ENCODE measurements around the gene MYLK2.

GRCh38 chr20:31871618-31871954 lies 52.4 kb downstream of the MYLK2 start:
- TF ChIP-seq E2F4 (IDR thresholded peaks at IDR 0.05; ENCODE audit: low read depth, low read length), result no peak
- TF ChIP-seq MEF2B (IDR thresholded peaks at IDR 0.05; ENCODE audit: partially characterized antibody, poor library complexity, severe bottlenecking), result no peak
- TF ChIP-seq JUNB (IDR thresholded peaks at IDR 0.05), result no peak
- no peak for TF ChIP-seq CTCF (IDR thresholded peaks at IDR 0.05 in 2 of 3, conservative IDR thresholded peaks at IDR 0.05 in 1 of 3; ENCODE audit: control insufficient read depth in 2 of 3, extremely low read depth in 1 of 3, insufficient read depth in 1 of 3, low read depth in 3 of 3, low read length in 3 of 3)
- TF ChIP-seq NFYB (IDR thresholded peaks at IDR 0.05; ENCODE audit: insufficient read depth, low read depth, low read length), result no peak

Data from GM12878 (cell line).